H54 (cell line): ENCODE measurements around the gene RSAD1.

Experiments used
- DNase-seq: peaks from one replicate; pipeline ENCODE4 v3.0.0; 2011; ENCODE audit warnings: low spot score, mixed read lengths; ENCODE audit not compliant: insufficient read length
- FAIRE-seq: peaks from 3 replicates; lab custom pipeline; 2011; peaks lifted over from hg19 to GRCh38; lab: Jason Lieb, UNC
- POLR2A ChIP-seq: IDR thresholded peaks from 2 replicates; pipeline ENCODE4 v1.6.1; 2011; ENCODE audit warnings: low read depth, mild to moderate bottlenecking, low read length

RSAD1 gene

DNA sequence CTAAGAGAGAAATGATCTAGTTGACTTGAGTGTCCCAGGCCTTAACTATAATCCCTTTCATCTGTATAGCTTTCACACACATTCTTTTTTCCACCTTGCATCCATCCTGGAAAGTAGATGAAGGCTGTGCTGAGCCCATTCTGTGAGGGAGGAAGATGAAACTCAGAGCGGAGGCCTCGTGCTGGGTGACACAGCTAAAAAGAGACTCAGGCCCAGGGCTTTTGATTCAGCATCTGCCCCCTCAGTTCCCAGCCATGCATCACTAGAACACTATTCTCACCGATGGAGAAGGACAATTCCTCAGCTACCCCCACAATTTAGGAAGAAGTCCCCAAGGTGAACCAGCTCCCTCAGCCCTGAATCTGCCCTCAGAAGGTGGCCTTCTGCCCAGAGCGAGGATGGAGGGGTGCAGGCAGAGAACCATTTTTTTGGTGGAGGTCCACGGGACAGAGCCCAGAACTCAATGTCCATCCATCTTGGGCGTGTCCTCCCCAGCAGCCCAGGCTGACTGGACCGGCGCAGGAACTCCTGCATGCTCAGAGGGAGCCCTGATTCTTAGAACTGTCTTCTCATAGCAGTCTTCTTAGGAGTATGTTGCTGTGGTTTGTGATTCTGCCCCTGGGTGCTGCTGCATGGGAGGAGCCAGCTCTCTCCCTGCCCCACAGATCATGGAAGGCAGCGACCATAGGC is 23.8 kb downstream of the RSAD1 start:
- TF ChIP-seq POLR2A, result no peak
- DNase-seq, result no peak
- FAIRE-seq, result no peak

DNA sequence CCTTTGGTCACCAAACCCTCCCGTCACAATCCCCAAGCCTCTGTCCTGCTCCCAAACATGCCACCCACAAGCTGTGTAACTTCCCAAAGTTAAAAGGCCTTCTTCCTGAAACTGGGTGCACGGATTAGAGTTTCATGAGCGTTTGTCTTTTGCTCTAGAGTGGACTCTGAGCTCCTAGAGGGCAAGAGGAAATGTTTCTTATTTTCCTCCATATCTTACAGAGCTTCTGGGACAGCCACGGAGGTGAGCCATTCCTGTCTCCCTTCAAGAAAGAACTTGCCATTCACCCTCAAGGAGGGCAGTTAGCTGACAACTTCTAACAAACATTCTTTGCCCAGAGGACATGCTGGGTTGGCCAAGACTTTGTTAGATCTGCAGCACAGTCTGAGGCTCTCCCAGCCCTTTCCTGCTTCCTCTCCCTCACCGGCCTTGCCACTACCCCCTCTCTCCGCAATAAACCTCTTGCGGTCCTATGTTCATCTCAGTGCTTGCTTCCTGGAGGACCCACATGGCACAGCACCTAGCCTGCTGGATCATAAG is 27.0 kb downstream of the RSAD1 start:
- DNase-seq, result no peak
- no peak for FAIRE-seq
- TF ChIP-seq POLR2A, result no peak

DNA sequence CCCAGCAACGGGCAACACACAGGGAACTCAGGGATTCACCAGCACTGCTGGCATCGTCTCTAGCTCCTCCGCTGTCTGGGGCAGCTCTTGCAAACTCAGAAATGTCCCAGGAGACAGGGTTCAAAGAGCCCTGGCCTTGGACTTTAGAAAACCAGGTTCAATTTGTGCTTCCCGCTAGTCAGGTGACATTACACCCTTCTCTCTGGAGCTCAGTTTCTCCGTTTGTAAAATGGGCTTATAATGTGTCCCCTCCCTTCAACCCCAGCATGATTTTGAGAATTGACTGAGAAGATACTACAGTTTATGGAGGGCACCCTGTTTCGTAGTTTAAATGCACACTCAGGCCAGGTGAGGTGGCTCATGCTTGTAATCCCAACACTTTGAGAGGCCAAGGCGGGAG is 27.6 kb downstream of the RSAD1 start:
- DNase-seq (no peak), FAIRE-seq (no peak)
- TF ChIP-seq POLR2A, result no peak

DNA sequence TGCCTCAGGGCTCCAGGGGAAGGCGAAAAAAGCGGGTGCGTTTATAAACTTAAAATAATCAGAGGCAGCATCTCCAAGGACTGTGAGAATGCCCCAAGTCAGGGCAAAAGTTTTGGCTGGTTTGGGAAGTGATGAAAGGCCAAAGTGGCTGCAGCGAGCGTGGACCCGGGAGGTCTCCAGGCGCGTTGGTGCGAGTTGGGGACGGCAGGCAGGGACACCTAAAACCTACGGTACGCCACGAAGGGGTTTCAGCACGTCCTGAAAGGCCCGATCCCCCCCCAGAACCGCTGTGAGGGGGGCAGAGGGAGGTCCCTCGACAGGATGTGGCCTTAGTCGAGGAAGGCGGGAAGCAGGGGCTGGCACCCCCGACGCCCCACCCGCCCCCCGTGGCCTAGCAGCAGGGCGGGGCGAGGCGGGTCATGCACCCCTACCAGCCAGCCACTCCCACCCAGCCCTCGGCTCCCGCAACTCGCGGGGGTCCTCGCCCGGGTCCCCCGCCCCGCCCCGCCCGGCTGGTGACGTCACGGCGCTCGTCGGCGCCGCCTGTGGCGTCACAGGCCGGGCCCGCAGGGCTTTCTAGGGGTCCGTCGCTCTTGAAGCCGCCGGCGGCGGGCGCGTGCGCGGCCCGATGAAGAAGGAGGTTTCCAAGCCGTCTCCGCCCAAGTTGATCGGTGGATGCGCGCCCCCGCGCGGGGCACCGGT is 29.4 kb downstream of the RSAD1 start, which contains the start of gene MYCBPAP:
Gene MYCBPAP (plus strand): TSS at position 569 of the 702 bp plus-strand sequence. CDS start 236 bp downstream, outside the sequence.
- TF ChIP-seq POLR2A, result peak; percentile 48; the same call in 1 of the 2 replicates
- FAIRE-seq, result no peak
- DNase-seq, result no peak

DNA sequence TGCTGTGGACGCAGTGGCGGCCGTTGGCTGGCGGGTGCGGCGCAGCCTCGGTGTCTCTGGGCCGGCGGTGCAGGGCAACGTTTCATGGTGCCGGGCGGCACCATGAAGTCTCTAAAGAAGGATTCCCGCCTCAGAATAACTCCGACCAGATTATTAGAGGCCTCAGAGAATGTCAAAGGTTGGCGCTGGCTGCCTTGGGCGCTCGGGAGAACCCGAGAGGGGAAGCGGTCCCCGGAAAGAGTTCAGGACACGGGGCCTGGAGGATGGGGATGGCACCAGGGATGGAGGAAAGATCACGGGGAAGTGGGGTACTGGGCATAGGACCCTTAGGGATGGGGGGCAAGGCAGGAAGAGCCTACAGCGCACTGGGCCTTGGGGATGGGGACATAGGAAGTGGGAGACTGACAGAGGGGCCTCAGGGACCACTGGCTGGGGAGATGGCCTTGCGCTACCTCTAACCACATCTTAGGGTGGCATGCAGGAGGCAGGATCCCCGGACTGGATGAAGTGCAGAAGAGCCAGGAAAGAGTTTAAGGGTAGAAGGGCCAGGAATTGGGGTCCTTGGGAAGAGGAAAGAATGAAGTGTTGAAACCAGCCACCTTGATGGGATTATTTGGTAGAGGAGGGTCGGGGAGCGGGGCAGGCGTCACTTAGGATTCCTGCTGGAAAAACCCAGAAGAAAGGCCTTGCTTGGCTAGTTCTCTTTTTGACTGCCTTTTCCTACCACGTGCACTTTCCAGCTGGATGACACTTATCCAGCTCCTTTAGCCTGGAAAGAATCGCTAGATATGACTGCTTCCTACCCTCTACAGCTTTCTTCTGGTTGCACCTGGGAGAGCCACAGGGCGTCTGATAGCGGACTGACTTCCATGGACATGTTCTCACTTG is 30.2 kb downstream of the RSAD1 start:
- FAIRE-seq, result no peak
- no peak for DNase-seq
- no peak for TF ChIP-seq POLR2A

DNA sequence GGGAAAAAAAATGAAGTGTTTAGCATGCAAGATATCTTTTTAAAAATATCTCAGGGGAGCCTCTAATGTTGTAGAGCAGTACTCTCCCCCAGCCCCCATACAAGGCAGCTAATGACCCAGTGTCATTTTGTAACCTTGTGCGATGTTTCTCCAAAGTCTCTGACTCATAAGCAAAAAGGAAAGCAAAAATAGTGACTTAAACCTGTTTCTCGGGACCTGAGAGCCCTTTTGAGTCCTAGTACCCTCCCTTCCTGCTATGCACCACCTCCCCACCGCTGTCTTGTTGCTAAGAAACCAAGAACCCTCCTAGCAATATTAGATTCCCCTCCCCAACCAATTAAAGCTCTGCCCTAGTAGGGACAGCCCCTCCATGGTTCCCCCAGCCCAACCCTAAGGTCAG is 32.4 kb downstream of the RSAD1 start:
- no peak for FAIRE-seq
- TF ChIP-seq POLR2A, result no peak
- DNase-seq, result peak; percentile 57

DNA sequence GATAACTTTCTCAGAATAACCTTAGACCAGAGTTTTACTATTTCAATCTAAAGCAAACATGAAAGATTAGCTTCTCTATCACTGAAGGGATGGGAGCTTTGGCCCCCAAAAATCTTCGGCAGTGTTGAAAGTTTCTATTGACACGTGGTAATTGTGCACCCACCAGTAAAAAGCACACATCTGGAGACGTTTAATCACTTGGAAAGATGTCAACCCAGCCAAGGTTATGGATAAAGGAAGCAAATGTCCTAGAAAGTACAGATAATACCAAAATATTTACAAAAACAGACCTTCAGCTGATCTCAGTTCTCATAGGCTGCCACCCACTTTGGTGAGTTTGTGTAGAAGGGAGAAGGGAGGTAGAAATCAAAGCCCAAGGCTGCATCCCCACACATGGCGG is 34.8 kb downstream of the RSAD1 start:
- no peak for DNase-seq
- TF ChIP-seq POLR2A, result no peak
- FAIRE-seq, result no peak

DNA sequence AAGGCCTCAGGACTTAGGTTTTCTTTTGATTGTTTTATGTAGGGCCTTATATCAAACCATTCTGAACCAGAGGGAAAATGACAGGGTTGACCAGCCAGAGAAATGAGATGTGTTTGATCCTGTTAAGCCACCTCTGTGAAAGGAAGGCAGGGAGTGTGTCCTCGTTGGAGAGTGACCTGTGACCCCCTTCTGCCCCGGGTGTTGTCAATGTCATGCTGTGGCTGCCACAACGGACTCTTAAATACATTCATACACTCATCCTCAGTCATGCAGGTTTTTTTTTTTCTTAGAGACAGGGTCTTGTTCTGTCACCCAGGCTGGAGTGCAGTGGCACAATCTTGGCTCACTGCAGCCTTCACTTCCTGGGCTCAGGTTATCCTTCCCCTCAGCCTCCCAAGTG is 35.7 kb downstream of the RSAD1 start:
- DNase-seq (no peak), FAIRE-seq (no peak)
- TF ChIP-seq POLR2A, result no peak

DNA sequence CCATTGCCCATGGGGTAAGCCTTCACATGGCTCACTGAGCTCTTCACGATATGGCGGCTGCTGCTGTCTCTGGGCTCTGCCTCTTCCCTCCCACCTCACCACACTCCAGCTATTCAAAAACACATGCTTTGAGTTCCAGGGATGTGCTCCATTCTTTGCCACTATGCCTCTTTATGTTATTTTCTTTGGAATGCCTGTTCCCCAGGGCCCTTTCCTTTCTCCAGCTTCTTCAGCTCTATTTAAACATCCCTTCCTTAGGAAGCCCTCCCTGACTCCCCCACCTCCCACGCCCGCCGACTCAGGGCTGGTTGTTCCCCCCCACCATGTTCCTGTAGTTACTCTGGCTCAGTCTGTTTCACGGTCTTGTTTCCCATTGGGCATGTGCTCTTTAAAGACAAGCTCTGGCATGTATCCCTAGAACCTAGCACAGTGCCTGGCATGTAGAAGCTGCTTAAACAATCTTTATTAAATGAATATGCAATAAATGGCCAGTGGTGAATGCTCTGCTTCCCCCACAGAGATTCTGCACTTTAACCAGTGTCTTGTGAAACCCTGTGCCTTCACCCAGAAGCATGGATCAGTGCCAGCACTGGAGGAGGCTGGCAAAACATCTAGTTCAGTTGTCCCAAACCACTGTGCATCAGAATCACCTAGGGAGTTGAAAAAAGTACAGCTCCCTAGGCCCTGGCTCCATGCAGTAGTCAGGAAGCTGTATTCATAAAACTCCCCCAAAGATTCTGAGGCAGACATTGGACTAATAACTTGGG is 36.5 kb downstream of the RSAD1 start:
- no peak for TF ChIP-seq POLR2A
- DNase-seq (no peak), FAIRE-seq (no peak)

DNA sequence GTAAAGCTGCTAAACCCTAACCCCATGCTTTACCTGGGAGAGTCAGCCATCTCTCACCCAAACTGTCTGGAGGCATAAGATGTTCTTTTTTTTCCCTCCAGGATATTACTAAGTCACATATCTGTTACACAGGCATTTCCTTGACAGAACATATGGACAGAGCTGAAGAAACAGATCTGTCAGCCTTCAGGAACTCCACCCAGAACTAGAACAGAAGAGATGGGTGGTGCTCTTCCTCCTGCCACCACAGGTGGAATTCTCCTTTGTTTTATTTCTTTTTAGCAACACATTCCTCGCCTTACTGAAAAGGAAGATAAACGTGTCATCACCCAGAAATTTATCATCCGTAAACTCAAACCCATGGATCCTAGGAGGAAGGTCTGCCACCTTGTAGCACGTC is 38.4 kb downstream of the RSAD1 start:
- TF ChIP-seq POLR2A, result no peak
- DNase-seq (no peak), FAIRE-seq (no peak)

DNA sequence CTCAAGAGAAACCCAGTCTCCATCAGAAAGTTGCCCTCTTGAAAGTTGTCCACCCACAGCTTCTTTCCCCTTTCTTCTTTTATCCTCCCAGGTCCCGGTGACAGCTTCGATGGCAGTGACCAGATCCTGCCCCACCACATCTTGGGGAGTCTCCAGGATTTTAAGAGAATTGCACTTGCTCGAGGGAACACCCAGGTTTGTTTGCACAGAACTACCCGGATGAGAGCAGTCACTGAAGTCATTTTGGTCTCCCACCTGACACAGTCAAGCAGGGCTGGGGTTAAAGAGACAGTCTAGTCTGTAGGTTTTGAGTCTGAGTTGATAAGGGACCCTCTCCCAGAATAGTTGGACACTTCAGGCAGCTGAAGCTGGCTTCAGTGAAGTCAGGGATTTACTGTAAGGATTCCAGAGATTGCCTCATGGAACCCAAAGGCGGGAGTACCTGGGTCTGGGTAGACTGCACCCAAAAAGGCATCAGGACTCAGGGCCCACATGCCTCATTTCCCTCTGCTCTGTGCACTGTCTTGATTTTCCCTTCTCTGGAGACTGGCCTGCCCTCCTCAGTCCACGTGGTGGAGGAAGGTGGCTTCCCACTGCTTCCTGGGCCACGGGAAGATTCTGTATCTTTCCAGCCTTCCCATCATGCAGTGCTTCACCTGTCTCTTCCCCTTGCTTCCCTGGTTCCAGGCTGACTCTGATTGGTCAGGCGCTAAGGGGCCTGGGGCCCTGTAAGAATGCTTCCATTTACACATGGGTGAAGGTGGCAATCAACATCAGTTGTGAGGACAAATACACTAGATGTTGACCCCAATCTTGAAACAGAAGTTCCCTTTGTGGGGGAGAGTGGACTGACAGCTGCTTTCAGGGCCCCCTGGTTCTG is 39.1 kb downstream of the RSAD1 start:
- DNase-seq (no peak), FAIRE-seq (no peak)
- TF ChIP-seq POLR2A, result no peak

DNA sequence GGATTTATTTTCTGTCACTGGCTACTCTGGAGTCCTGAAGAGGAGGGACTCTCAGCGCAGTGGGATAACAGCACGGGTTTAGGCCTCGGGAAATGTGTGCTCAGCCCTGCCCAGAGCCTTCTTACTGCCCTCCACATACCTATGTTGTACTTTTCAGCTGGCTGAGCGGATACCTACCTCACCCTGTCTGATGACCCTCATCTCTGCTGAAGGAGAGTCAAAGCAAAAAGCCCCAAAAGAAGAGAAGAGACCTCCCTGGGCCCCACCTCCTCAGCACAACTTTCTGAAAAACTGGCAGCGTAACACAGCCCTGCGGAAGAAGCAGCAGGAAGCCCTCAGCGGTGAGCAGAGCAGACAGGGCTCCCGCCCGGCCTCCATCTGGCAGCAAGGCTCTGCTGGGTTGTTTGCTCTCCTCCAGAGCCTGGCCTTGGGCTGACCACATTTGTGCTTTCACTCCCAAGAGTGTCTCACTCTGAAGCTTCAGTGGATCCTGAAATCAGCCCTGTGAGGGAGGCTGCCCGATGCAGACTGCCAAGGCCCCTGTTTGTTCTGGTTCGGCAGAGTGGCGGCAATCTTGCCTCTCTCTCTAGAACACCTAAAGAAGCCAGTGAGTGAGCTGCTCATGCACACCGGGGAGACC is 39.8 kb downstream of the RSAD1 start:
- FAIRE-seq, result no peak

More for the DNA sequence above, 39.8 kb downstream of the RSAD1 start:
- DNase-seq, result no peak
- TF ChIP-seq POLR2A, result no peak
